B cell (primary cell): ENCODE measurements around the gene USP6NL.

Experiments
- EZH2 ChIP-seq: IDR thresholded peaks from 2 replicates; pipeline ENCODE4 v1.6.1; 2012; ENCODE audit warnings: borderline replicate concordance, low read depth, mild to moderate bottlenecking, moderate library complexity, low read length; ENCODE audit not compliant: insufficient read depth, poor library complexity, severe bottlenecking
- TF ChIP-seq, protein P1 (sequence below): fragments of 200-600 bp; IDR thresholded peaks from one replicate; pipeline ENCODE4 v1.8.0; 2022; ENCODE audit warnings: antibody characterized with exemption, mild to moderate bottlenecking

GRCh38 chr10:11576092-11576809 lies 35.2 kb downstream of the USP6NL start:
- TF ChIP-seq, protein P1, sequence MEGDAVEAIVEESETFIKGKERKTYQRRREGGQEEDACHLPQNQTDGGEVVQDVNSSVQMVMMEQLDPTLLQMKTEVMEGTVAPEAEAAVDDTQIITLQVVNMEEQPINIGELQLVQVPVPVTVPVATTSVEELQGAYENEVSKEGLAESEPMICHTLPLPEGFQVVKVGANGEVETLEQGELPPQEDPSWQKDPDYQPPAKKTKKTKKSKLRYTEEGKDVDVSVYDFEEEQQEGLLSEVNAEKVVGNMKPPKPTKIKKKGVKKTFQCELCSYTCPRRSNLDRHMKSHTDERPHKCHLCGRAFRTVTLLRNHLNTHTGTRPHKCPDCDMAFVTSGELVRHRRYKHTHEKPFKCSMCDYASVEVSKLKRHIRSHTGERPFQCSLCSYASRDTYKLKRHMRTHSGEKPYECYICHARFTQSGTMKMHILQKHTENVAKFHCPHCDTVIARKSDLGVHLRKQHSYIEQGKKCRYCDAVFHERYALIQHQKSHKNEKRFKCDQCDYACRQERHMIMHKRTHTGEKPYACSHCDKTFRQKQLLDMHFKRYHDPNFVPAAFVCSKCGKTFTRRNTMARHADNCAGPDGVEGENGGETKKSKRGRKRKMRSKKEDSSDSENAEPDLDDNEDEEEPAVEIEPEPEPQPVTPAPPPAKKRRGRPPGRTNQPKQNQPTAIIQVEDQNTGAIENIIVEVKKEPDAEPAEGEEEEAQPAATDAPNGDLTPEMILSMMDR: no peak
- no peak for TF ChIP-seq EZH2
